PFSK-1 (cell line): Measurements from ENCODE around the gene KPNA3.

Source experiments
- FOXP2 ChIP-seq: optimal IDR thresholded peaks from 2 replicates; pipeline ENCODE3; 2011; ENCODE audit warnings: borderline replicate concordance, control low read depth, inconsistent platforms; ENCODE audit not compliant: insufficient read depth; ENCODE audit errors: extremely low read length, extremely low read depth
- POLR2AphosphoS5 ChIP-seq: IDR thresholded peaks from 2 replicates; pipeline ENCODE4 v1.6.1; 2012; ENCODE audit warnings: low read depth, mild to moderate bottlenecking, control low read depth, low read length, moderate library complexity
- REST ChIP-seq, 2 experiments: IDR thresholded peaks; 2 replicates each; pipeline versions ENCODE4 v1.6.1 to v1.8.0; 2011 to 2012; ENCODE audit warnings: low read depth in 2 of 2, low read length in 2 of 2, control low read depth in 1 of 2, inconsistent platforms in 1 of 2, mild to moderate bottlenecking in 1 of 2, moderate library complexity in 1 of 2; ENCODE audit not compliant: insufficient read depth in 1 of 2
- SIN3A ChIP-seq: IDR thresholded peaks from 2 replicates; pipeline ENCODE4 v1.6.1; 2012; ENCODE audit warnings: mild to moderate bottlenecking, low read length, moderate library complexity, borderline replicate concordance; ENCODE audit not compliant: insufficient read depth
- TAF1 ChIP-seq: IDR thresholded peaks from 2 replicates; pipeline ENCODE4 v1.6.1; 2012; ENCODE audit warnings: low read length, control low read depth, borderline replicate concordance; ENCODE audit not compliant: insufficient read depth

DNA sequence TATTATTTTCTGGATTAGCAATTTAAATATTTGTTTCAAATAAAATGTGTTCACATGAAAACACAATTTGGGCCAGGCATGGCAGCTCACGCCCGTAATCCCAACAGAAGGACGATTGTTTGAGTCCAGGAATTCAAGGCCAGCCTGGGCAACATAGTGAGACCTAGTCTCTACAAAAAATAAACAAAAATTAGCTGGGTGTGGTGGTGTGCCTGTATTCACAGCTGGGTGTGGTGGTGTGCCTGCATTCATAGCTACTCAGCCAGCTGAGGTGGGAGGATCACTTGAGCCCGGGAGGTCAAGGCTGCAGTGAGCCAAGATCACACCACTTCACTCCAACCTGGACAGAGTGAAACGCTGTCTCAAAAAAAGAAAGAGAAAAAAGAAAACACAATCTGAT lies 46.4 kb downstream of the KPNA3 start:
- TF ChIP-seq POLR2AphosphoS5 (no peak), TAF1 (no peak), FOXP2 (no peak), REST (IDR thresholded peaks at IDR 0.05; ENCODE audit: insufficient read depth in 1 of 2, low read depth in 2 of 2, low read length in 2 of 2) (no peak), SIN3A (no peak)
